Measurements from ENCODE around the gene CD58. TPM values are rescaled to one million over a fixed set of nuclear protein-coding genes. Genes with fewer than 3 reads are reported as not detected.
A peak's percentile ranks its signal among the peaks of the same experiment; 100 is the strongest.

CD58 gene
- total and polyA plus RNA-seq, 7 donors: 4.7 to 11.9 (median 7.8) TPM

DNA sequence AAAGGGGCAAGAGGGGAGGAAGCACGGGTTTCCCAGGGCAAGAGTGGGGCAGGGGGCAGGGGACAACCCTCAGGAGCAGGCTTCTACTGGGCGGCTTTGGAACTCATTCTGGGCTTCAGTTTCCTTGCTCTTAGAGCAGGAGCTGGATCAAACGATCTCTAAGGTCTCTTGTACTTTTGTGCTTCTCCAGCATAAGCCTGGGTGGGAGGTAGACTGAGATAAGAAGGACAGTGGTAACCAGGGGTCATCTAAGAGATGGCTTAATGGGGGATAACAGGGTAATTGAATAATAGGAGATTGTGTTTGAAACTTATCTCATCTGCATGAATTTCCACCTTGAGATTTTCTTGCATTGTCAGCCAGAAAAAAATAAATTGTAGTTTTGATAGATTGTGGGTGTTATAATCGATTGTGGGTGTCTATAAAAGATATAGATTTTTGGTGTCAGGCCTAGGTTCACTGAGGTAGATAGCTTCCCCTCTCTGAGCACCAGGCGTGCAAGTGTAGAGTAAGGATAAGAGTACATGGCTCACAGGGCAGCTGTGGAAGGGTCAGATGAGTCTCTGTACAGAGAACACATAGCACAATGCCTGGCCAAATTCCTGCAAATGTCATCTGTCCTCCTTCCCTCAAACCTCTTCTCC is 68.0 kb downstream of the CD58 start:
- TF ChIP-seq, protein P1, sequence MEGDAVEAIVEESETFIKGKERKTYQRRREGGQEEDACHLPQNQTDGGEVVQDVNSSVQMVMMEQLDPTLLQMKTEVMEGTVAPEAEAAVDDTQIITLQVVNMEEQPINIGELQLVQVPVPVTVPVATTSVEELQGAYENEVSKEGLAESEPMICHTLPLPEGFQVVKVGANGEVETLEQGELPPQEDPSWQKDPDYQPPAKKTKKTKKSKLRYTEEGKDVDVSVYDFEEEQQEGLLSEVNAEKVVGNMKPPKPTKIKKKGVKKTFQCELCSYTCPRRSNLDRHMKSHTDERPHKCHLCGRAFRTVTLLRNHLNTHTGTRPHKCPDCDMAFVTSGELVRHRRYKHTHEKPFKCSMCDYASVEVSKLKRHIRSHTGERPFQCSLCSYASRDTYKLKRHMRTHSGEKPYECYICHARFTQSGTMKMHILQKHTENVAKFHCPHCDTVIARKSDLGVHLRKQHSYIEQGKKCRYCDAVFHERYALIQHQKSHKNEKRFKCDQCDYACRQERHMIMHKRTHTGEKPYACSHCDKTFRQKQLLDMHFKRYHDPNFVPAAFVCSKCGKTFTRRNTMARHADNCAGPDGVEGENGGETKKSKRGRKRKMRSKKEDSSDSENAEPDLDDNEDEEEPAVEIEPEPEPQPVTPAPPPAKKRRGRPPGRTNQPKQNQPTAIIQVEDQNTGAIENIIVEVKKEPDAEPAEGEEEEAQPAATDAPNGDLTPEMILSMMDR (IDR thresholded peaks at IDR 0.05): no peak
- intact Hi-C loops (cut with DNase I): no loop called here
- no peaks in the 10 kb centered on the region for H3K9me3 ChIP-seq
- WGBS, 3 donors: 82 to 90% (median 84%) methylated on average over 5 of the region's 5 CpGs
- no peak for DNase-seq
- H3K4me3 ChIP-seq: no peak overlapping the region
- H3K27ac ChIP-seq: no peak overlapping the region
- H3K36me3 ChIP-seq (ENCODE audit: insufficient read depth in 1 of 2, low read depth in 1 of 2): no peaks in the 10 kb centered on the region
- no peaks in the 10 kb centered on the region for H3K27me3 ChIP-seq (ENCODE audit: insufficient read depth in 3 of 3, low read length in 2 of 3)
- no peaks in the 10 kb centered on the region for H3K4me1 ChIP-seq
- no peak for ATAC-seq

- 93 to 96% (median 96%) methylated on average over 2 of the region's 2 CpGs for WGBS, 3 donors
- H3K36me3 ChIP-seq (ENCODE audit: insufficient read depth in 1 of 2, low read depth in 1 of 2): no peaks in the 10 kb centered on the region
- H3K4me3 ChIP-seq: no peak overlapping the region
- H3K27ac ChIP-seq: no peak overlapping the region
- H3K27me3 ChIP-seq (ENCODE audit: insufficient read depth in 3 of 3, low read length in 2 of 3): no peaks in the 10 kb centered on the region
- ATAC-seq (no peak), DNase-seq (no peak)
- no peaks in the 10 kb centered on the region for H3K4me1 ChIP-seq
- TF ChIP-seq, protein P1 (IDR thresholded peaks at IDR 0.05): no peak
- intact Hi-C loops (cut with DNase I): no loop called here
- no peaks in the 10 kb centered on the region for H3K9me3 ChIP-seq
These were observed 69.0 kb downstream of the CD58 start for GRCh38 chr1:116501870-116502244.

- 82 to 83% (median 82%) methylated on average over 9 of the region's 9 CpGs for WGBS, 3 donors
- ATAC-seq: no peak
These were observed 69.5 kb downstream of the CD58 start for GRCh38 chr1:116501125-116501869.

GRCh38 chr1:116498789-116499628 is 71.8 kb downstream of the CD58 start:
- no peak overlapping the region for H3K4me3 ChIP-seq
- H3K27ac ChIP-seq: no peak overlapping the region
- DNase-seq: peak in 1 of 2 donors; percentile 60
- H3K36me3 ChIP-seq (ENCODE audit: insufficient read depth in 1 of 2, low read depth in 1 of 2): no peaks in the 10 kb centered on the region
- intact Hi-C loops (cut with DNase I): loop anchor here in 1 of 2 donors (1.0 kb wide), 1 partner anchor 360 kb away; no protein-coding TSS in a partner anchor
- ATAC-seq: peak; percentile 85 to 93 (median 90)
- H3K9me3 ChIP-seq: no peaks in the 10 kb centered on the region
- H3K27me3 ChIP-seq (ENCODE audit: insufficient read depth in 3 of 3, low read length in 2 of 3): no peaks in the 10 kb centered on the region
- WGBS, 3 donors: 54 to 65% (median 60%) methylated on average over 12 to 13 of the region's 13 CpGs
- H3K4me1 ChIP-seq: peaks cover 3% of the 10 kb centered on the region
- TF ChIP-seq, protein P1 (IDR thresholded peaks at IDR 0.05): peak; percentile 83

More at GRCh38 chr1:116501125-116501869, 69.5 kb downstream of the CD58 start:
- Histone ChIP-seq H3K27me3 (ENCODE audit: insufficient read depth in 3 of 3, low read length in 2 of 3) (no peaks in the 10 kb centered on the region), H3K4me1 (no peaks in the 10 kb centered on the region), H3K9me3 (no peaks in the 10 kb centered on the region), H3K4me3 (no peak overlapping the region), H3K27ac (no peak overlapping the region), H3K36me3 (ENCODE audit: insufficient read depth in 1 of 2, low read depth in 1 of 2) (no peaks in the 10 kb centered on the region)
- no peak for DNase-seq
- TF ChIP-seq, protein P1 (IDR thresholded peaks at IDR 0.05): no peak
- intact Hi-C loops (cut with DNase I): no loop called here

All from psoas muscle (tissue), 8 donors.